ENCODE results near the gene TCEA2. TPM values are rescaled to one million over a fixed set of nuclear protein-coding genes. Genes with fewer than 3 reads are reported as not detected.

TCEA2 gene
- polyA plus RNA-seq, 3 donors, result 15.7 to 24.3 (median 16.0) TPM

GRCh38 chr20:64041040-64041780 lies 21.8 kb upstream of the TCEA2 start:
- H3K9ac ChIP-seq (ENCODE audit: insufficient read depth, low read length, poor library complexity, severe bottlenecking), result peak overlapping the region; percentile 64
- H3K27ac ChIP-seq (ENCODE audit: low read depth in 1 of 2, low read length in 2 of 2), result no peak overlapping the region
- DNase-seq, result no peak
- H3K4me2 ChIP-seq (replicated peaks; ENCODE audit: extremely low read depth, low read length, poor library complexity, severe bottlenecking), result peak overlapping the region; percentile 85
- H3K9me3 ChIP-seq (replicated peaks in 1 of 2; ENCODE audit: control insufficient read depth in 1 of 2, insufficient read depth in 1 of 2, low read length in 2 of 2), result no peaks in the 10 kb centered on the region
- H3K27me3 ChIP-seq (ENCODE audit: control insufficient read depth in 2 of 2, insufficient read depth in 2 of 2, low read length in 2 of 2), result peaks cover 24 to 69% of the 10 kb centered on the region in 2 donors
- peak overlapping the region; percentile 83 for H2AFZ ChIP-seq (ENCODE audit: insufficient read depth, low read depth, low read length, poor library complexity, severe bottlenecking)
- Mint-ChIP-seq H3K9me3 (peaks cover 0 to 7% (median 2%) of the 10 kb centered on the region in 7 donors), H3K36me3 (no peaks in the 10 kb centered on the region), H3K27ac (no peak overlapping the region), H3K4me1 (peaks cover 21% of the 10 kb centered on the region), H3K4me3 (peak overlapping the region; percentile 78 to 88), H3K27me3 (ENCODE audit: low read depth in 3 of 3) (peaks cover 71 to 92% (median 75%) of the 10 kb centered on the region in 3 donors)
- peak overlapping the region in 1 of 3 experiments; percentile 78 for H3K4me3 ChIP-seq (replicated peaks in 1 of 3; ENCODE audit: low read depth in 2 of 3, low read length in 3 of 3)
- WGBS (ENCODE audit: insufficient coverage), result 31% methylated on average over 15 of the region's 15 CpGs
- H3K4me1 ChIP-seq (ENCODE audit: control insufficient read depth in 1 of 2, insufficient read depth in 2 of 2, low read length in 2 of 2), result peaks cover 24 to 40% of the 10 kb centered on the region in 2 donors
- no peaks in the 10 kb centered on the region for H3K79me2 ChIP-seq (ENCODE audit: insufficient read depth, low read length)
- intact Hi-C loops (cut with micrococcal nuclease), result no loop called here
- H4K20me1 ChIP-seq (ENCODE audit: insufficient read depth, low read length), result no peaks in the 10 kb centered on the region
- TF ChIP-seq CTCF (IDR thresholded peaks at IDR 0.05), result no peak
- H3K36me3 ChIP-seq (replicated peaks in 1 of 2; ENCODE audit: control insufficient read depth in 1 of 2, insufficient read depth in 2 of 2, low read length in 2 of 2), result no peaks in the 10 kb centered on the region

- Histone ChIP-seq H3K36me3 (replicated peaks in 1 of 2; ENCODE audit: control insufficient read depth in 1 of 2, insufficient read depth in 2 of 2, low read length in 2 of 2) (no peaks in the 10 kb centered on the region), H3K27ac (ENCODE audit: low read depth in 1 of 2, low read length in 2 of 2) (no peak overlapping the region), H4K20me1 (ENCODE audit: insufficient read depth, low read length) (no peaks in the 10 kb centered on the region), H3K27me3 (ENCODE audit: control insufficient read depth in 2 of 2, insufficient read depth in 2 of 2, low read length in 2 of 2) (peaks cover 24 to 67% of the 10 kb centered on the region in 2 donors), H3K4me1 (ENCODE audit: control insufficient read depth in 1 of 2, insufficient read depth in 2 of 2, low read length in 2 of 2) (peaks cover 24 to 40% of the 10 kb centered on the region in 2 donors), H3K9ac (ENCODE audit: insufficient read depth, low read length, poor library complexity, severe bottlenecking) (peak overlapping the region; percentile 64), H3K4me2 (replicated peaks; ENCODE audit: extremely low read depth, low read length, poor library complexity, severe bottlenecking) (peak overlapping the region; percentile 85), H2AFZ (ENCODE audit: insufficient read depth, low read depth, low read length, poor library complexity, severe bottlenecking) (peak overlapping the region; percentile 83), H3K79me2 (ENCODE audit: insufficient read depth, low read length) (no peaks in the 10 kb centered on the region), H3K4me3 (replicated peaks in 1 of 3; ENCODE audit: low read depth in 2 of 3, low read length in 3 of 3) (peak overlapping the region; percentile 39 to 78 (median 49)), H3K9me3 (replicated peaks in 1 of 2; ENCODE audit: control insufficient read depth in 1 of 2, insufficient read depth in 1 of 2, low read length in 2 of 2) (no peaks in the 10 kb centered on the region)
- H3K27me3 Mint-ChIP-seq (ENCODE audit: low read depth in 3 of 3), result peaks cover 71 to 92% (median 75%) of the 10 kb centered on the region in 3 donors
- H3K9me3 Mint-ChIP-seq, result peaks cover 0 to 7% (median 2%) of the 10 kb centered on the region in 7 donors
- peak overlapping the region; percentile 78 to 88 for H3K4me3 Mint-ChIP-seq
- TF ChIP-seq CTCF (IDR thresholded peaks at IDR 0.05), result no peak
- no peak overlapping the region for H3K27ac Mint-ChIP-seq
- intact Hi-C loops (cut with micrococcal nuclease), result no loop called here
- no peaks in the 10 kb centered on the region for H3K36me3 Mint-ChIP-seq
- no peak for DNase-seq
- 0% methylated on average over 5 of the region's 11 CpGs for WGBS (ENCODE audit: insufficient coverage)
- peaks cover 21% of the 10 kb centered on the region for H3K4me1 Mint-ChIP-seq
Measured at GRCh38 chr20:64041781-64042053, 21.3 kb upstream of the TCEA2 start.

Measured in CD14-positive monocyte (primary cell).